Stimulated activated CD8-positive, alpha-beta memory T cell treated with anti-CD3 and anti-CD28 coated beads, Interleukin-4, amount 100 ng/mL, for 24 hours (primary cell): ENCODE data around the gene SBSN.

Experiments
- DNase-seq: peaks from one replicate; pipeline ENCODE4 v3.0.0-alpha.2; 2020; ENCODE audit warnings: low read depth

The SBSN gene

GRCh38 chr19:35474104-35474503 lies 54.0 kb downstream of the SBSN start:
- no peak for DNase-seq
